T47D (cell line): ENCODE measurements around the gene KCNJ1.

Source experiments
- DNase-seq, 2 experiments: peaks; one replicate each; pipeline versions ENCODE4 v3.0.0 to v3.0.0-alpha.2; 2011 to 2012; ENCODE audit warnings: low read depth in 1 of 2, low spot score in 1 of 2
- JUND ChIP-seq: IDR thresholded peaks from 2 replicates; pipeline ENCODE4 v1.6.1; 2012; ENCODE audit warnings: low read depth
- in situ Hi-C: cut with HindIII; loops from 2 replicates; pipeline ENCODE4 v1.10.0; 2016; ENCODE audit warnings: low sequenced_read_pairs, low pct_unique_long_range_greater_than_20kb

Gene KCNJ1

DNA sequence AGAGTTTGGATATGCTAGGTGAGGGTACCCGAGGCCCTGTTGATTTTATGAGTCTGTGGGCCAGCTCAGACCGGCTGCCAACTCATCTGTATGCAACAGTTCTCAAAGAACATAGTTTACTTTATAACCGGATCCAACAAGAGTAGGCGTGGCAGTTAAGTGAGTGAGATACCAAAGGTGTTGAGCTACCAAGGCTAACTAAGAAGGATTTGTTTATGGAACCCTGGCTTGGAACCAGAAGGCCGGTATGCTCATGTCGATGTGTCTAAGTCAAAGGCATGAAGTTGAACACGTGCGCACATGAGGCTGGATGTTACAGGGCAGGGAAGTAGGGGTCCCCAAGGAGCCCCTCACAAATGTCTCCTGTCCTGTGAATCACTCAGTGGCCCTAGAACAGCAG lies at the start of gene KCNJ1:
KCNJ1 (minus strand) TSS at position 20 of the 400 bp plus-strand sequence. CDS start 27,053 bp downstream, outside the sequence.
- in situ Hi-C loops: no loop called here
- no peak for TF ChIP-seq JUND
- no peak for DNase-seq

DNA sequence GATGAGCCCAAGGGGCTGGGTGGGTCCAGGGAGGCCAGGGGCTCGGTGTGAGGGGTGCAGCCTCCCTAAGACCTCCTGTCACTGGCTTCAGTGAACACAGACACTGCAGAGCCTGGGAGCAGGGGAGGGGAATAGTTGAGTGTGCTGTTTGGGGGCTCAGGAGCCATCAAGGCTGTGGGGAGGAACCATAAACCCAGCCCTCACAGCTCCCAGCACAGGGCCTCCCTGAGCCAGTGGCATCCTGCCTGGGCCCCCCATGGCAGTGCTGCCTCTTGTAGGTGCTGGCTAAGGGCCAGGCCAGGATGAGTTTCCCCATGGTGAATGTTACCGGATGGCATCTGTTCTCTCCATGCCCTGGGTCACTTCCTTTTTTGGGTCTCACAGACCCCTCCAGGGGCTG lies 49.6 kb upstream of the KCNJ1 start:
- in situ Hi-C loops: no loop called here
- no peak for DNase-seq
- TF ChIP-seq JUND: no peak

DNA sequence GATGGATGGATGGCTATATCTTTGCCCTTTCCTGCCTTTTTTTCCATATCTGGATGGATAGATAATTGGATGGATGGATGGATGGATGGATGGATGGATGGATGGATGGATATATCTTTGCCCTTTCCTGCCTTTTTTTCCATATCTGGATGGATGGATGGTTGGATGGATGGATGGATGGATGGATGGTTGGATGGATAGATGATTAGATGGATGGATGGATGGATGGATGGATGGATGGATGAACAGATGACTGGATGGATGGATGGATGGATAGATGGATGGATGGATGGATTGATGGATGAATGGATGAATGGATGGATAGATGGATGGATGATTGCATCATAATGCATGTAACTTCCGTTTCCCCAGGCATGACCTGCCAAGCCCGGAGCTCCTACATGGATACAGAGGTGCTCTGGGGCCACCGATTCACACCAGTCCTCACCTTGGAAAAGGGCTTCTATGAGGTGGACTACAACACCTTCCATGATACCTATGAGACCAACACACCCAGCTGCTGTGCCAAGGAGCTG lies 49.0 kb upstream of the KCNJ1 start:
- DNase-seq: no peak
- TF ChIP-seq JUND: no peak
- in situ Hi-C loops: no loop called here

DNA sequence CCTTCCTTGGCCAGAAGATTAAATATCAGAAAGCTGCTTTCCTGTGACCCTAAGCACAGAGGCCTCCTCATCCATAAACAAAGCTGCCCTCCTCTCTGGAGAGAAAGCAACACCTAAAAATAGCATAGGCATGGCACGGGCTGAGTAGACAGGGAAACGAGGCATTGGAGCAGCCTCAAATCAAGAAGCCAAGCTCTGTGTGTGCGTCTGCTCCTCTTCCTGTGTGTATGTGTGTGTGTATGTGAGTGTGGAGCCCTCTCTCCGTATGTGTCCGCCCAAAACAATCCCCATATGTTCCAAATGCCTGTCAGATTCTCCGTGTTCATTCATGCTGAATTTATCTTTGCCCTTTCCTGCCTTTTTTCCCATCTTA lies 48.0 kb upstream of the KCNJ1 start:
- TF ChIP-seq JUND: no peak
- no peak for DNase-seq
- in situ Hi-C loops: no loop called here

DNA sequence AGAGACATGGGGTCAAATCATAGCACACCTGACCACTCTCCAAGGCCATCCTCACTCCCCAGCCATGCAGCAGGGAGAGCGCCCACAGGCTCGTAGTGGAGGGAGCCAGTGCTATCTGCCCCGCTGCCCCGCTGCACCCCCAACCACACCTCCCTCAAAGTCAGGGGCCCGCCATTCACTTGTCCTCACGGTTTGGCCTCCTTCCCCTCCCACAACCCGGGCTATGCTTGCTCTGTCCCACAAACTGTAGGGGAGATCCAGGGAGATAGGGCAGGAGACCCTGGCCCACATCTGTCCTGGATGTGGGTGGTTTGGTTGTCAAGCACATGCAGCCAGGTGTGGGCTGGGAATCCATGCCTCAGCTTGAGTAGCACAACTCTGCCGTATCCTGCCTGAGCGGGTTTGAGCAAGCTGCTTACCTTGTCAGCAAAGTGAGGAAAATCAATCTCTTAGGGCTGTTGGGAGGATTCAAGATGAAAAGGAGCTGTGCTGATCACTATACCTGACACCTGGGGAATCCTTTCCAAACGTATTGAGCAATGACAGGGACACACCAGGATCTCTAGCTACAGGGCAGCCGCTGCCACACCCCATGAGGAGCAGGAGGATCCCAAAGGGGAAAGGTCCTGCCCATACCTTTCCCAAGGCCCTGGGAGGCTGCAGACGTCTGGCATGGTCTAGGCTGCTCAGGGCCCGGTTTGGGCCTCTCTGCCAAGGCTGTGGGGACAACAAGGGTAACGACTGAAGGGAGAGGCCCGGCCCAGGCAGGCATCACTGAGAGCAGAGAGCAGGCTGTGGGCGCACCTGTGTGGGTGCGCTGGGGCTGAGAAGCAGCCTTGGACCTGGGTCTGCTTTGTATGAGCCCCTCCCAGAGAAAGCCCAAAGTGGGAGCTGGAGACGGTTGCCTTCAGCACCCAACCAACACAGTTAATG lies 47.4 kb upstream of the KCNJ1 start:
- DNase-seq: no peak
- no peak for TF ChIP-seq JUND
- in situ Hi-C loops: no loop called here

DNA sequence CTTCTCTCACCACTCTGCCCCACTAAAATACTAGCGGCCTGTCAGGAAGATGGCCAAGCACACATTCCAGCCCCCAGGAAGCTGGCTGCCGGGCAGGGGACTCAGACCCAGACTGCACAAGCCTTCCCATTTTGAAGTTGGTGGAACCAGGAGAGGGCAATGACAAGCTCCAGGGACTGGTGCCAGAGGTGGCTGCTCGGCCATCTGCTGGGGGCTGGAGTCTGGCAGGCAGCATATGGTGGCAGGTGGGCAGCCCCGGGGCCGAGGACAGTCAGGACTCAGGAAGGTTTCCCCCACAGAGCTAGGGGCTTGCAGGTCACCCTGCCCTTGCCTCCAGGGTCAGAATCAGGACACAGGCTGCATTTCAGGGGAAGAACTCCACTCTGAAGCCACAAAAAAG lies 46.7 kb upstream of the KCNJ1 start:
- DNase-seq: no peak
- no peak for TF ChIP-seq JUND
- in situ Hi-C loops: no loop called here

DNA sequence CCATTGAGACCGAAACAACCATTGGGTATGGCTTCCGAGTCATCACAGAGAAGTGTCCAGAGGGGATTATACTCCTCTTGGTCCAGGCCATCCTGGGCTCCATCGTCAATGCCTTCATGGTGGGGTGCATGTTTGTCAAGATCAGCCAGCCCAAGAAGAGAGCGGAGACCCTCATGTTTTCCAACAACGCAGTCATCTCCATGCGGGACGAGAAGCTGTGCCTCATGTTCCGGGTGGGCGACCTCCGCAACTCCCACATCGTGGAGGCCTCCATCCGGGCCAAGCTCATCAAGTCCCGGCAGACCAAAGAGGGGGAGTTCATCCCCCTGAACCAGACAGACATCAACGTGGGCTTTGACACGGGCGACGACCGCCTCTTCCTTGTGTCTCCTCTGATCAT lies 44.6 kb upstream of the KCNJ1 start:
- no peak for DNase-seq
- no peak for TF ChIP-seq JUND
- in situ Hi-C loops: no loop called here

DNA sequence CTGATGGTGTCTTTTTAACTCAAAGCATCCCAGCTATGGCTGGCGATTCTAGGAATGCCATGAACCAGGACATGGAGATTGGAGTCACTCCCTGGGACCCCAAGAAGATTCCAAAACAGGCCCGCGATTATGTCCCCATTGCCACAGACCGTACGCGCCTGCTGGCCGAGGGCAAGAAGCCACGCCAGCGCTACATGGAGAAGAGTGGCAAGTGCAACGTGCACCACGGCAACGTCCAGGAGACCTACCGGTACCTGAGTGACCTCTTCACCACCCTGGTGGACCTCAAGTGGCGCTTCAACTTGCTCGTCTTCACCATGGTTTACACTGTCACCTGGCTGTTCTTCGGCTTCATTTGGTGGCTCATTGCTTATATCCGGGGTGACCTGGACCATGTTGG lies 44.1 kb upstream of the KCNJ1 start:
- DNase-seq: no peak
- in situ Hi-C loops: no loop called here
- TF ChIP-seq JUND: no peak

DNA sequence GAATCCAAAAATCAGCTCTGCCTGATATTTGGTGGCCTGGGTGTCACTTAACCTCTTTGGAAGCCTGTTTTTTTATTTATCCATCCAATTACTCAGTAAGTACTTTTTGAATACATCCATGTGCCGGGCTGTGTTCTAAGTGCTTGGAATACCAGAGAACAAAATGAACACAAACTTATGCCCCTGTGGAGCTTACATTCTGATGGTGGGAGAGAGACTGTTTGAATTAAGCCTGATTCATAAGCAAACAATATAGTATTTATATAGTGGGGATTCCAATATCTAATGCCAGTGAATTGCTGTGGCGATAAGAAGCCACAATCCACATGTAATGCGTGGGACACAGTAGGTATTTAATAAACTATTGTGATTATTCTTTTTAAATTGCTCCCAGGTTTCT lies 43.5 kb upstream of the KCNJ1 start:
- in situ Hi-C loops: no loop called here
- no peak for DNase-seq
- TF ChIP-seq JUND: no peak

DNA sequence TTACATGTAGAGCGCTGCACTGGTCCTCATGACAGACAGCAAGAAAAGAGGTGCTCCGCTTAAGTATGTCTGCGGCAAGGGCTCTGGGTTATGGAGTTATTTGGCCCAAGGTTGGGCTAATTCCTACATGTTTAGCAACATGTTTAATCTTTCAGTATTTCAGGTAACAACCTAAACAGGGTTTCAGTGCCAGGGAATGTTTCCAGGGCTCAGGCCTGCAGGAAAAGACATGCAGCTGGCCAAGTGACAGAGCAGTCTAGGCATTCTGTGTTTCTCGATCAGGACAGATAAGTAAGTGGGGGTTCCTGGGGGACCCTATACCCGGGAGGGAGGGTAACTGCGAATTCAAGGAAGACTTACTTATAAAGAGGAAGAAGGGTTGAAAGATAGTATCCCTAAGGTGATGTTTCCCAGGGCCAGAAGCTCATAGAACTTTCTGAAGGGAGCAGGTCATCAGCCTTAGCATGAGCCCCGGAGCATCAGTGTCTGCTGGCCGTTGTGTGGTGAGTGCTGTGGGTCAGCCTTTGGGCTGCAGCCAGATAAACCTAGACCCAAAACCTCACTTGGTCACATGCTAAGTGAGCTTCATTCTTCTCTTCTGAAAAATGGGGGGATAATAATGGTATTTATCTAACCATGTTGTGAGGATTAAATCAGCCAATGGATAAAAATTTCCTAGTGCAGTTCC lies 42.5 kb upstream of the KCNJ1 start:
- in situ Hi-C loops: no loop called here
- no peak for DNase-seq
- no peak for TF ChIP-seq JUND

DNA sequence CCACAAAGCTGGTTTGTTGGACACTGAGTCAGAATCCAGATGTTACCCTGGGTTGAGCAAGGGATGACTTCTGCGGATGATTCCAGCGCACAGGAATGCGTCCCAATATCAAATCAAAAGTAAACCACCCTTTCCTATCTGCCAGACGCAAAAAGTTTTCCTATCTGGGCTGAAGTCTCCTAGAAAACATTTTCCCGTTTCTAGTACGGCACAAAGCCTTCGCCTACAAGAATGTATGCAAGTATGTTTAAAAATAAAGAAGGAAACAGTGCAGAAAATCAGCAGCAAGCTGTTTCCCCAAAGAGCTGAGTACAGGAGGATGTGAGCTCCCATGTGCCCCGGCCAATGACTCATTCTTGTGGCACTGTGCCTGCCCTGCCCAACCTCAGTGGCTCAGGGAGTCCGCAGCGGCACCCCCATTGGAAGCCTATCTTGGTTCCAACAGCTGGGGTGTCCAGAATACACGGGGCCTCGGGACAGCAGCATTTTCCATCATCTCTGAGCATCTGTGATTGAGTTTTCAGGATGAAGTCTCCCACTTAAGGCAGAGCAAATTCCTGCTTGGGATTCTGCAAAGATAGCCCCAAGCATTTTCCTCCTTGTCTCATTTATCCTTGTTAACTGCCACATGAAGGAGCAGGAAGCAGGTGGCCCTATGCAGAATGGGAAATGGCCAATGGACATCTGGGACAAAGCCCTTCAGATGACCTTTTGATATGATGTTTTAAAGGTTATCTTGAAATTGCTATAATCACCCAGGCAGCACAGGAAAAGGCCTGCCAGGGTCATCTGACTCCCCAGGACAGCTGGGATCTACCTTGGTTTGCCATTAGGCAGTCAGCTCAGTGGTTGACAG lies 41.5 kb upstream of the KCNJ1 start:
- TF ChIP-seq JUND: no peak
- DNase-seq: peak in 1 of 2 experiments; percentile 48
- in situ Hi-C loops: no loop called here

DNA sequence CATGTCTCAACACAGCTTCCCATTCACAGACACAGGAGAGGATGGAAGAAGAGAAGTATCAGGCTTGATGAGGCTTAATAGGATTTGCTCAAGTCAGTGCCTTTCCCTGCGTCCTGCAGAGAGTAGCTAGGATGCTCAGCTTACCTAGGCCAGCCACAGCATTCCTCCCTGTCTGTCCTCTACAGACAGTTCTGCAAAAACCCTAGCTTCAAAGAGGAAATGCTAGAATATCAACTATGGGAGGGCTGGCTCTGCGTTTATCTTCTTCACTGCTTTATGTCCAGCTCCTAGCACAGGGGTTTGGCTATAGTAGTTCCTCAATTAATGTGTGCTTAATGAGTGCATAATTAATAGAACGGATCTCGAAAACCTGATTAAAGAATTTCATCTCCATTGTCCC lies 40.5 kb upstream of the KCNJ1 start:
- no peak for DNase-seq
- no peak for TF ChIP-seq JUND
- in situ Hi-C loops: no loop called here
